Cerebellar nuclear complex (tissue), 1 donor: ENCODE measurements around the gene TRIOBP.
"Not testable (repeated sequence)": the region's sequence is repeated elsewhere in the genome, so short reads cannot be mapped to it uniquely, and the experiment has no call there.

Source experiments
- DNase-seq, 2 experiments: peaks; one replicate each; lab custom pipeline; 2025; lab: John Stamatoyannopoulos, UW

The TRIOBP gene

GRCh38 chr22:37775785-37776638, 79.2 kb downstream of the TRIOBP start:
- no peak for DNase-seq

- DNase-seq = no peak
Observed at GRCh38 chr22:37776639-37777005, 79.8 kb downstream of the TRIOBP start.

GRCh38 chr22:37777122-37777687, 80.4 kb downstream of the TRIOBP start:
- no peak for DNase-seq

DNA sequence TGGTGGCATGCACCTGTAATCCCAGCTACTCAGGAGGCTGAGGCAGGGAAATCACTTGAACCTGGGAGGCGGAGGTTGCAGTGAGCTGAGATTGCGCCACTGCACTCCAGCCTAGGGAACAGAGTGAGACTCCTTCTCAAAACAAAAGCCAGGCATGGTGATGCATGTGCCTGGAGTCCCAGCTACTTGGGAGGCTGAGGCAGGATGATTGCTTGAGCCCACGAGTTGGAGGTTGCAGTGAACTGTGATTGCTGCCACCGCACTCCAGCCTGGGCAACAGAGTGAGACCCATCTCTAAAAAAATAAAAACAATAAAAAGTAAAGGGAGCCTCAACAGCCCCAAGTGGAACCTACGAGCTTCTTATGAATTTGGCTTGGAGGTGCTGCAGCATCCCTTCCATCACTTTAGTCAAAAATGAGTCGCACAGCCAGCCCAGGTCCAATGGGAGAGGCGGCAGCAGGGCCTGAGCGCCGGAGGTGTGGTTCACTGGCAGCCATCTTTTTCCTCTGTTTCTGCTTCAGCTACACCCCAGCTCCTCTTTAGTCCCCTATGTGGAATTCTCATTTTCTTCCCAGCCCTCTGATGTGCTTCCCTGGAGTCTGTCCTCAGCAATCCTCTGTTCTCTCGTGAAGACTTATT, 81.6 kb downstream of the TRIOBP start:
- DNase-seq = no peak

DNA sequence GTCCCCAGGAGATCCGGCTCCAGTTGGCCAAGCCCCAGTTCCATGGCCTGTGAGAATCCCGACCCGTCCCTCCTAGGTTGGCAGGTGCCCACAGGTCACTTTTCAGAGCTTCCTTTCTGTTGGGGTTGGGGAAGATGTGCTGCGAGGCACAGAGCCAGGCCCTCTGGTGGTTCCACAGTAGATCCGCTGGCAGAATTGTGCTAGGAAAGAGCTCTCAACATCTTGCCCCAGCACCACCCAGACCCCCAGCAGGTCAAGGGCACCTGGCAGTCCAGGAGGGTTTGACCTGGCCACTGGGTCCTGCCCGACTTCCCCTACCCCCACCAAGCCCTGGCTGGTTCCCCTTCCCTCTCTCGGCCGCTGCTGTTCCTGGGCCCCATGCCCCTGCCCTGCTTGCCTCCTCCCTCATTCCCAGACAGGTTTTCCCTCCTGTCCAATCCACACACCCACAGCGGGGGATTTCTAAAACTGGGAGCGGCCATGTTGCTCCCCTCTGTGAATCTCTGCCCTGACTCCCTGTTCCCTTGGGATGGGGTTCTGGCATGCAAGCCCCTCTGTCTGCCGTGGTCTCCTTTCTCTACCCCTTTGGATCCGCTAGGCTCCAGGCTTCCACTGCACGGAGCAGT, 84.7 kb downstream of the TRIOBP start:
- DNase-seq = no peak

GRCh38 chr22:37782340-37783168, 85.7 kb downstream of the TRIOBP start:
- DNase-seq = no peak

DNA sequence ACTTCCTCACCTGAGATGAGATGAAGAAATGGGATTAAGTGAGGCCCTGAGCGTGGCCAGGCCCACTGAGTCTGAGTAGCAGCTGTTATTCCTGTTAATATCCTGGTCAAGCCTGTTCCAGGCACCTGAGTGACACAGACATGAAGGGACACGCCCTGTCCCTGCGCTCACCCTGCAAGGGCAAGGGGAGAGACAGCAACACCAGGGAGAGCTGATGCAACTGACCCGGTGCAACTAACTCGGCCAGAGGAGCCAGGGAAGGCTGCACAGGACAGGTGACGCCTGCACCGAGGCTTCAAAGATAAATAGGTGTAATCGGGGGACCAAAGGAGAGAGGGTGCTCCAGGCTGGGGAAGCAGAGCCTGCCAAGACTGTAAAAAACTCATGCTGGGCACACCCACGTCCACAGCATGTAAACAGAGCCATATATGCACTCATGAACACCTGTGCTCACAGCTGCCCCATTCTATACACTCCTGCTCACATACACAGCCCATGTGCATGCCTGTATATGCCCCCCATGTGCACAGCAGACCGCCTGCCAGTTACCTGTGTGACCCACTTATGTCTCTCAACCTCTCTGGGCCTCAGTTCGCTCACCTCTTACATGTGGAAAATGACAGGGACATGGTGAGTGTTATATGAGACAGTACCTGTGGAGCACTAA, 88.1 kb downstream of the TRIOBP start:
- DNase-seq = no peak

DNA sequence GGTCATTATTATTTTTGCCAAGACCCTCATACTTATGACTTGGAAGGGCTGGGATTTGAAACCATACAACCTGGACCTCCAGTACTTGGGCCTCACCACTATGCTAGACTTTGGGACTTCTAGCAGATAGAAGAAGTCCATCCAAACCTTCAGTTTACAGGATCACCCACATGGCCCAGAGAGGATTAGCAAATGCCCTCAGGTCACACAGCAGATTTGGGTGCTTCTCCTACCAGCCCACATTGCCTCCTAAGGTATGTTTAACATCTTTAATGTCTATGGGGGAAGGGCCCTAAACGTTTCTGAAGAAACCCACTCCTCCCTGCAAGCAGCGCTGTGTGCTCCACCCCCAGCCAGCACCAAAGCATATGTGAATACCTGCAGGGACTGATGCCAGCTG, 93.4 kb downstream of the TRIOBP start:
- DNase-seq = no peak

DNA sequence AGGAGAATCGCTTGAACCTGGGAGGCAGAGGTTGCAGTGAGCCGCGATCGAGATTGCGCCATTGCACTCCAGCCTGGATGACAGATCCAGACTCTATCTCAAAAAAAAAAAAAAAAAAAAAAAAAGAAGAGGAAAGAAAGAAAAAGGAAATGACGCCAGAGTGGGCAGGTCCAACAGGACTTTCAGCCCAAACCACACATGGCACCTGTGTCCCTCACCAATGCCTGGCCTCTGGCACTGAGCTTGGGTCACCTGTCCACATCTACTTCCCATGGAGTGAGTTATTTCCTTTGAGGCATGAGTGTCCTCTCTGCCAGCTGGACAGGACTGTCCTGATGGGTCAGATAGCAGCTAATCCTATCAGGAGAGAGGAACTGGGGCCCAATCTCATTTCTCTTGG, 95.6 kb downstream of the TRIOBP start:
- no peak for DNase-seq

GRCh38 chr22:37794376-37794775, 97.5 kb downstream of the TRIOBP start:
- no peak for DNase-seq

DNA sequence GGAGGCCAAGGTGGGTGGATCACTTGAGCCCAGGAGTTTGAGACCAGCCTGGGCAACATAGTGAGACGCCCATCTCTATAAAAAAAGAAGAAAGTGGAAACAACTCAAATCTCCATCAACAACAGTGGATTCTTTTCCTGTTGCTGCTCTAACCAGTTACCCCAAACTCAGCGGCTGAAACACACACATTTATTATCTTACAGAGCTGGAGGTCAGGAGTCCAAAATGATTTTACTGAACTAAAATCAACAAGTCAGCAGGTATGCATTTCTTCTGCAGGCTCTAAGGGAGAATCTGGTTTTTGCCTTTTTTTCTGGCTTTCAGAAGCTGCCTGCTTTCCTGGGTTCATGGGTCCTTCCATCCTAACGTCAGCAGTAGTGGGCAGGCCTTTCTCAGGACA, 99.2 kb downstream of the TRIOBP start:
- no peak for DNase-seq

GRCh38 chr22:37797259-37797658, 100.4 kb downstream of the TRIOBP start:
- not testable (repeated sequence) for DNase-seq

DNA sequence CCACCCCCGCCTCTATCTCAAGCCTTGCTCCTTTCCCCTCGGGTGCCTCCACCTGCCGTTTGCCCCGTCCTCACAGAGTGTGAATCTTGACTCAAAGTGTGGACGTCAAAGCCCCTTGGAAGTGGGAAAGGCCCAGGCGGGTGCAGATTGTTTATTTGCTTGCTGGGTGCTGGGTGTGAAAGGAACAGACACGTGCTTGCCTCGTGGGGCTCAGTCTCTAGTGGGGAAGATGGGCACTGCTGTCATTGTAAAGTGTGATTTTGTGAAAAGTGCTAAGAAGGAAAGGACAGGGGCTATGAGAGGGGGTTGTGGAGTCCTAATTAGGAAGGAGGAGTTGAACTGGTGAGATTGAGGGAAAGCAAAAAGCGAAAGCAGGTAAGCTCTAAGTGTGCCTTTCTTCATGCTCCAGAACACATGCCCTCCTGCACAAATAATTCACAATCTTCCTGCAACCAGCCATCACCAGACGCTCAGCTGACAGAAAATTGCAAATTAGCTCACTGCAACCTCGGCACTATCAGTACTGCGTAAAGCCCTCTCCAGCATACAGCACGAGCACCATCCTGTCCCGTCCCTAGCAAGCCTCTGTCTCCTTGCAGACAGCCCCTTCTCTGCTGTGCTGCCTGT, 101.1 kb downstream of the TRIOBP start:
- DNase-seq = no peak

DNA sequence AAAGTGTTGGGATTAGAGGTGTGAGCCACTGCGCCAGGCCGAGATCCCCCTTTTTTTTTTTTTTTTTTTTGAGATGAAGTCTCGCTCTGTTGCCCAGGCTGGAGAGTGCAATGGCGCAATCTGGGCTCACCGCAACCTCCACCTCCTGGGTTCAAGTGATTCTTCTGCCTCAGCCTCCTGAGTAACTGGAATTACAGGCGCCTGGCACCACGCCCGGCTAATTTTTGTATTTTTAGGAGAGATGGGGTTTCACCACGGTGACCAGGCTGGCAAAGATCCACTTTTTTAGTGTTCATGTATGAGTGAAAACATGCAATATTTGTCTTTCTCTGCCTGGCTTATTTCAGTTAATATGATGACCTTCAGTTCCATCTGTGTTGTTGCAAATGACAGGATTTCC, 103.1 kb downstream of the TRIOBP start:
- DNase-seq = not testable (repeated sequence)

- no peak for DNase-seq
Observed at GRCh38 chr22:37801946-37802309, 105.1 kb downstream of the TRIOBP start.

DNA sequence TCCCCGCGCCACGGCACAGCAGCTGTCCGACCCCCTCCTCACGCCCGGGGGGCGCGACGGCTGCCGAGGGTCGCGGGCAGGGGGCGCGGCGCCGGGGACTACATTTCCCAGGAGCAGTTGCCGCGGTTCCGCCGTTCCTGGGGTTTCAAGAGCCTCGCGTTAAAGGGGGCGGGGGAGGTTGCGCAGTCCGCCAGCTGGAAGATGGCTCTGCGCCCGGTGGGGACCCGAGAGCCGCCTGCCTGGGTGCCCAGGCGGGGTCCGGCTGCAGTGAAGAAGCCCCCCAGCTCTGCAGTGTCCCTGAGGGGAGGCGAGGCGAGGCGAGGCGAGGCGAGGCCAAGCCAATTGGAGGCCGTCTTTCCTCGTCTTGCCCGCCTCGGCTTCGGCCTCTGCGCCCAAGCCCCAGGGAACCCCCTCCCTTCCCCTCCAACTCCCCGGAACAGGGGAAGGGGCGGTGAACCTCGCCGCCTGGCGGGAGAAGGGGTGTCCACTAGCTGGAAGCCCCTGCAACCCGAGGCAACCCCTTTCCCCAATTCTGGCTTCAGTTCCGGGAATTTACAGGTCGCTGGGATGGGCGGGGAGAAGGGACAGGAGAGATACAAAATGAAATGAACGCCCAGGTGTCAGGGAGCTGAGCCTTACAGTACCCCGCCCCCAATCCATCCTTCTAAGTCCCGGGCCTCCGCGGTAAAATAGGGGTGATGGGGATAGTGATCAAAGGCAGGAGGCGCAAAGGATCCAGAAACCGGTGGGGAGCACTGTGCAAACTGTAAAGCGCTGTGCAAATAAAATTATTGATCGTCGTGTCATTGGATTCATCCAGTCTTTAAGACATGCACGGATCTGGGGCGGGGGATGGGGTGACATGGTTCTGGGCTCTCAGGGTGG, 105.7 kb downstream of the TRIOBP start:
- DNase-seq = peak in 1 of 2 experiments; percentile 32

DNA sequence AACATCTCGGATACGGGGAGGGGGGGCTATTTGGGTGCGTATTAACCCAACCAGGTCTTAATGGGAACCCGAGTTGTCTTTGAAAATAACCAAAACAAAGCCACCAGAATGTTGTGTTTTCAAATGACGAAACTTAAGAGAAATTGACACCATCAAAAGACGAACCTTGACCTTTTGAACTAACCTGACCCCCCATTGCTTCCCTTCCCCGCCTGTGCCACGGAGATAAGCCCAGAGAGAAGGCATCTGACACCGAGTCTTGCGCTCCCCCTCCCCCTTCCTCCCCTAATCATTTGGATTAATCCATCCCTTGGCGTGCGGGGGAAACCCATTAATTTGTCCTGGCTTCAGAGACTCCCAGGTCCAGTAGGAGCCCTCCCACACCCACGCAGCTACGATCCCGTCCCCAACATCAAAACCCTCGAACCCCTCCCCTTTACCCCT, 106.4 kb downstream of the TRIOBP start:
- DNase-seq = no peak

DNA sequence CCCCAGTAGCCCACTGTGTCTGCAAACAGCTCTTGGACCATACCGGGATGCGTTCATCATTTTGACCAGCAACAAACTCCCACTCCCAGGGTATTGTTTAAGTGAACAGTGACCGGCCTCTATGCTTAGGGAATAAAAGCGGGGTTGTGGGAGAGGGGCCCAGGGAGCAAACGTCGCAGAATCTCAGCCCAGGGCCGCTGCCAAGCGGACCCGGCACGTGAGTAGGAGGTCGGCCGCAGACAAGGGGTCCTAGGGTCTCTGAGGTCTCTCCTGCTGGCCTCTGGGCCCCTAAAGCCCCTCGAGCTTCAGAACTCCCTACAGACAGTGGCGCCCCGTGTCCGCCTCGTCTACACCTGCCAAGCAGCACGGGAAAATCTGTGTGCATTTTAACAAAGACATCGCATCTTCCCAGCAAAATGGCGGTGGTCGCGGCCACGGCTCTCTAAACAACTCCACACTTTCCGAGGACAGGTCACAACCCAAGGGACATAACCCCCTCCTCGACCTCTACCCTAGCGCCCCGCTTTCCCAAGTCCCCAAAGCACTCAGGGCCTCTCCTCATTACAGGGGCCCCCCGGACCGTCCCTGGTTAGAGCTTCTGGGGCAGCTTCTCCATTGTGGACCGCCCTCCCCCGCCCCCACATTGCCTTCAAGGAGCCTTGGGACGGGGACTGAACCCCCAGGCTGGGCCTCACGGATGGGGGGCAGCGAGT, 106.9 kb downstream of the TRIOBP start:
- no peak for DNase-seq

DNA sequence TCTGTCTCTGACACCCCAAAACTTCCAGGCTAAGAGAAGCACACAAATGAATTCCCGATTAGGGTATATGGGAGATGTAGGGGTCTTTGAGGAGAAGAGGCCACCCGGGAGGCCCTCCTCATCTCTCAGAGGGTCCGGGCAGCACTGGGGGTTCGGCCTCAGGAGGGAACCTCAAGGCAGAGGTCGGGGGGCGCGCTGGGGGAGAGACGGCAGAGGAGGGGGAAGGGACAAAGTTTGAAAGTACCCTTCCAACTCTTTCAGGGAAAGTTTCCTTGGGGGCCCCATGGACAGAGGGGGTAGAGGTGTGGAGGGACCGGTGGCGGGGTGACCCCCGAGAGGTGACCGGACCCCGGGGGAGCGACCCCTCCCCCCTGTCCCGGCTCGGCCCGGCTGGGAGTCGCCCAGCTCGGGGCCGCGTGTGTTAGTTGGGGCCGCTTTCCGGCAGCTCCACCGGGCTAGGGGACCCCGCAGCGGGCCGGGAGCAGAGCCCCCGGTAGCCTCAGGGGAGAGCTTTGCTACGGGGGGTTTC, 107.6 kb downstream of the TRIOBP start:
- DNase-seq = no peak
